Sigmoid colon (tissue), 4 donors: ENCODE measurements around the gene TNNI3.

ENCODE experiments used
- EP300 ChIP-seq, 4 donors: sonication (generic); formaldehyde crosslinking; IDR thresholded peaks; one replicate each; pipeline ENCODE4 v1.6.1; 2017; ENCODE audit warnings: antibody characterized with exemption in 4 of 4
- POLR2A ChIP-seq, 2 donors: fragments of 450-650 bp; IDR thresholded peaks; one replicate each; pipeline ENCODE4 v1.6.1; 2016; ENCODE audit warnings: antibody characterized with exemption in 2 of 2, mild to moderate bottlenecking in 2 of 2, moderate library complexity in 2 of 2
- POLR2AphosphoS5 ChIP-seq, 4 donors: sonication (generic); formaldehyde crosslinking; IDR thresholded peaks; one replicate each; pipeline ENCODE4 v1.6.1; 2017; ENCODE audit warnings: antibody characterized with exemption in 4 of 4
- TF ChIP-seq, protein P1 (sequence below), 4 experiments: fragments of 450-650 bp in 3 of 4; fragments of 200-600 bp in 1 of 4; IDR thresholded peaks; one replicate each; pipeline ENCODE4 v1.5.1; 2016 to 2019; ENCODE audit warnings: antibody characterized with exemption in 4 of 4, mild to moderate bottlenecking in 3 of 4, moderate library complexity in 2 of 4

DNA sequence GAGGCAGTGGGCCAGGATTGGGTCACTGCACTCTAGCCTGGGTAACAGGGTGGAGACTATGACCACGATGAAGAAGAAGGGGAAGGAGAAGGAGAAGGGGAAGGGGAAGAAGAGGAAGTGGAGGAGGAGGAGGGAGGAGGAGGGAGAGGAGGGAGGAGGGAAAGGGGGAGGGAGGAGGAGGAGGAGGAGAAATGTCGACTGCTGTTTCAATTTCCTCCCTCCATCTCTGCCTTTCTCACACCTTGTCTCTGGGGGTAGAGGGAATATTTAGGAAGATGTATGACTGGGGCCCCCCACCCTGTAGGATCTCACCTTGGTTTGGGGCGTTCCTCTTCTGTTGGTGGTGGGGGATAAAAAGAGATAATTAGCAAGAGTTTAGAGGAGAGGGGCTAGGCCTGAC is 12.3 kb downstream of the TNNI3 start:
- TF ChIP-seq EP300 (IDR thresholded peaks at IDR 0.05) (no peak), POLR2A (IDR thresholded peaks at IDR 0.05) (no peak), POLR2AphosphoS5 (IDR thresholded peaks at IDR 0.05) (no peak)
- TF ChIP-seq, protein P1, sequence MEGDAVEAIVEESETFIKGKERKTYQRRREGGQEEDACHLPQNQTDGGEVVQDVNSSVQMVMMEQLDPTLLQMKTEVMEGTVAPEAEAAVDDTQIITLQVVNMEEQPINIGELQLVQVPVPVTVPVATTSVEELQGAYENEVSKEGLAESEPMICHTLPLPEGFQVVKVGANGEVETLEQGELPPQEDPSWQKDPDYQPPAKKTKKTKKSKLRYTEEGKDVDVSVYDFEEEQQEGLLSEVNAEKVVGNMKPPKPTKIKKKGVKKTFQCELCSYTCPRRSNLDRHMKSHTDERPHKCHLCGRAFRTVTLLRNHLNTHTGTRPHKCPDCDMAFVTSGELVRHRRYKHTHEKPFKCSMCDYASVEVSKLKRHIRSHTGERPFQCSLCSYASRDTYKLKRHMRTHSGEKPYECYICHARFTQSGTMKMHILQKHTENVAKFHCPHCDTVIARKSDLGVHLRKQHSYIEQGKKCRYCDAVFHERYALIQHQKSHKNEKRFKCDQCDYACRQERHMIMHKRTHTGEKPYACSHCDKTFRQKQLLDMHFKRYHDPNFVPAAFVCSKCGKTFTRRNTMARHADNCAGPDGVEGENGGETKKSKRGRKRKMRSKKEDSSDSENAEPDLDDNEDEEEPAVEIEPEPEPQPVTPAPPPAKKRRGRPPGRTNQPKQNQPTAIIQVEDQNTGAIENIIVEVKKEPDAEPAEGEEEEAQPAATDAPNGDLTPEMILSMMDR (IDR thresholded peaks at IDR 0.05) = no peak
